GM10847 (cell line): Measurements from ENCODE around the gene IPO5.

Experiments used
- POLR2A ChIP-seq: IDR thresholded peaks from 2 replicates; pipeline ENCODE4 v1.6.1; 2011; ENCODE audit not compliant: insufficient read length; ENCODE audit errors: extremely low read depth

The IPO5 gene

GRCh38 chr13:98033277-98034247, 80.1 kb downstream of the IPO5 start:
- TF ChIP-seq POLR2A: no peak

- no peak for TF ChIP-seq POLR2A
Measured at GRCh38 chr13:98035373-98035772, 81.9 kb downstream of the IPO5 start.

- no peak for TF ChIP-seq POLR2A
Measured at GRCh38 chr13:98039261-98039660, 85.8 kb downstream of the IPO5 start.

- no peak for TF ChIP-seq POLR2A
Measured at GRCh38 chr13:98039964-98040363, 86.5 kb downstream of the IPO5 start.

- TF ChIP-seq POLR2A: no peak
Measured at GRCh38 chr13:98041081-98041820, 87.8 kb downstream of the IPO5 start.

GRCh38 chr13:98044301-98044700, 90.8 kb downstream of the IPO5 start:
- TF ChIP-seq POLR2A: no peak

GRCh38 chr13:98048265-98048664, 94.8 kb downstream of the IPO5 start:
- TF ChIP-seq POLR2A: no peak

GRCh38 chr13:98050041-98050466, 96.6 kb downstream of the IPO5 start:
- TF ChIP-seq POLR2A: no peak

- no peak for TF ChIP-seq POLR2A
Measured at GRCh38 chr13:98052412-98052811, 98.9 kb downstream of the IPO5 start.

GRCh38 chr13:98054301-98054700, 100.8 kb downstream of the IPO5 start:
- no peak for TF ChIP-seq POLR2A

- TF ChIP-seq POLR2A: no peak
Measured at GRCh38 chr13:98055623-98056022, 102.1 kb downstream of the IPO5 start.

GRCh38 chr13:98056839-98057410, 103.5 kb downstream of the IPO5 start:
- no peak for TF ChIP-seq POLR2A

GRCh38 chr13:98059276-98059675, 105.8 kb downstream of the IPO5 start:
- no peak for TF ChIP-seq POLR2A

GRCh38 chr13:98060282-98060681, 106.8 kb downstream of the IPO5 start:
- TF ChIP-seq POLR2A: no peak

GRCh38 chr13:98065468-98065867, 112.0 kb downstream of the IPO5 start:
- TF ChIP-seq POLR2A: no peak

- TF ChIP-seq POLR2A: no peak
Measured at GRCh38 chr13:98066636-98067035, 113.2 kb downstream of the IPO5 start.
